Measurements from ENCODE around the gene CACNA2D2.

DNA sequence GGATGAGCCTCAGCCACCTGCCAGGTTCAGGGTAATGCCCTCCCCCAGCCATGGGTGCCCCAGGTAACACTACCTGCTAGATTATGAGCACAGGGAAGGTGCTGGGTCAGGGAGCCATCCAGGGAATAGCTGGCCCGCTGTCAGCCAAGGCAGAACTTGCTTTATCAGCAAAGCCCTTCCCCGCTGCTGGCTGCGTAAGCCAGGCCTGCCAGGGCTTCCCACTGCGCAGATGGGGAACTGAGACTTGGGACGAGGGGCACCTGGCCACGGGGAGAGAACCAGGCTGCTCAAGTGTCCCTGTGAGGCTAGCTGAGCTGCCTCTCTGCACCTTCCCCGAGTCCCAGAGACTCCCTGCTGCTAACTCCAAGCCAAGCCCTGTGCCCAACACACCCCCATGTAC is 45.4 kb downstream of the CACNA2D2 start:
- TF ChIP-seq, protein P1, sequence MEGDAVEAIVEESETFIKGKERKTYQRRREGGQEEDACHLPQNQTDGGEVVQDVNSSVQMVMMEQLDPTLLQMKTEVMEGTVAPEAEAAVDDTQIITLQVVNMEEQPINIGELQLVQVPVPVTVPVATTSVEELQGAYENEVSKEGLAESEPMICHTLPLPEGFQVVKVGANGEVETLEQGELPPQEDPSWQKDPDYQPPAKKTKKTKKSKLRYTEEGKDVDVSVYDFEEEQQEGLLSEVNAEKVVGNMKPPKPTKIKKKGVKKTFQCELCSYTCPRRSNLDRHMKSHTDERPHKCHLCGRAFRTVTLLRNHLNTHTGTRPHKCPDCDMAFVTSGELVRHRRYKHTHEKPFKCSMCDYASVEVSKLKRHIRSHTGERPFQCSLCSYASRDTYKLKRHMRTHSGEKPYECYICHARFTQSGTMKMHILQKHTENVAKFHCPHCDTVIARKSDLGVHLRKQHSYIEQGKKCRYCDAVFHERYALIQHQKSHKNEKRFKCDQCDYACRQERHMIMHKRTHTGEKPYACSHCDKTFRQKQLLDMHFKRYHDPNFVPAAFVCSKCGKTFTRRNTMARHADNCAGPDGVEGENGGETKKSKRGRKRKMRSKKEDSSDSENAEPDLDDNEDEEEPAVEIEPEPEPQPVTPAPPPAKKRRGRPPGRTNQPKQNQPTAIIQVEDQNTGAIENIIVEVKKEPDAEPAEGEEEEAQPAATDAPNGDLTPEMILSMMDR (IDR thresholded peaks at IDR 0.05) = no peak
- TF ChIP-seq POLR2A (IDR thresholded peaks at IDR 0.05) = no peak

Data from heart left ventricle (tissue), 13 donors.